Measurements from ENCODE around the gene RC3H2.

The RC3H2 gene

DNA sequence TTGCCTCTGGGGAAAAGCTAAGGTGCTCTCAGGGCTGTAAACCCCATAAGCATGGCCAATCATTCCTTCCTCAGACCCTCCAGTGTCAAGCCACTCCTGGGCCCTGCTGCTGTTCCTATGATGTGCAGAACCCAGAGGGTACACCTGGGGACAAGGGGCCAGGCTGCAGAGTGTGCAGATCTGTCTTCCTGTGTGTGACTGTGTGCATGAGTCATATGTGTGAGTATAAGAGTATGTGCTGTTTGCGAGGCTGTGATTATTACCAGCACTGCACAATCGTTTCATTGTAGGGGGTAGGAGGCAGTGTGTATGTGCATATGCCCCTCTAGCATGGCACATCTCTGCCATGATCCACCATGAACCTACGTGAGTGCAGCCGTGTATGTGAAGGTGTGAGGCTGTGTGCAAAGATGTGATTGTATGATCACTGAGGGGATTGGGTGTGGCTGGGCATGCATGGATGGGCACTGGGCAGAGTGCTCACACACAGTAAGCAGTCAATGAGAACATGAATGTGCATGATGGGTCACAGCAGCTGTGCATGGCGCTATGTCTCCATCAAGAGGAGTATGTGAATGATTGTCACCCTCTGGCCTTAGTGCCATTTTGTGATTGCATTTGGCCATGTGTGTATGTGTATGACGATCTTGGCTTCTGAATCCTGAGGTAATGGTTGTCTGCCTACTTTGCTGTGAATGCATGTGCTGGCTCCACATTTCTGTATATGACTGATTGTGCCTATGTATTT, 107.7 kb downstream of the RC3H2 start:
- no peak for DNase-seq
